Natural killer cell treated with Interleukin-12 subunit alpha and Interleukin-12 subunit beta and Interleukin-15 and Interleukin-18, amount 100 ng/mL, for 72 hours (primary cell): Measurements from ENCODE around the gene OXT. TPM values are rescaled to one million over a fixed set of nuclear protein-coding genes. Genes with fewer than 3 reads are reported as not detected.

Experiments used
- ATAC-seq, 2 donors: fragments of 150-1000 bp; cut with Tn5 transposase in 1 of 2; sonication (Bioruptor Pico), chemical (Tn5 transposase) in 1 of 2; 2 replicates each; pipeline ENCODE4 v1.10.0; 2021
- DNase-seq: peaks from one replicate; pipeline ENCODE4 v3.0.0; 2022; ENCODE audit warnings: low spot score
- H3K27ac Mint-ChIP-seq, 2 donors: 1 replicate in 1 of 2; 2 replicates in 1 of 2; pipeline ENCODE4 v1.8.0; 2022; ENCODE audit warnings: mixed read lengths in 2 of 2, mild to moderate bottlenecking in 1 of 2, moderate library complexity in 1 of 2
- H3K27me3 Mint-ChIP-seq, 2 donors: 1 replicate in 1 of 2; 2 replicates in 1 of 2; pipeline ENCODE4 v1.8.0; 2022; ENCODE audit warnings: mixed read lengths in 2 of 2
- H3K36me3 Mint-ChIP-seq: one replicate; pipeline ENCODE4 v1.8.0; 2022; ENCODE audit warnings: mixed read lengths
- H3K4me1 Mint-ChIP-seq, 2 donors: 1 replicate in 1 of 2; 2 replicates in 1 of 2; pipeline ENCODE4 v1.8.0; 2022; ENCODE audit warnings: low read depth in 2 of 2, mixed read lengths in 2 of 2, mild to moderate bottlenecking in 1 of 2
- H3K4me3 Mint-ChIP-seq: one replicate; pipeline ENCODE4 v1.8.0; 2022; ENCODE audit warnings: mixed read lengths
- H3K9me3 Mint-ChIP-seq: 2 replicates; pipeline ENCODE4 v1.8.0; 2022; ENCODE audit warnings: mixed read lengths
- total RNA-seq, 2 donors: library from RNA; stranded (reverse); gene quantifications; one replicate each; pipeline ENCODE4 v1.2.3, GENCODE V29; 2022

The OXT gene
- total RNA-seq, 2 donors from 2014 or later: not detected

- H3K4me3 Mint-ChIP-seq: no peak overlapping the region
- H3K36me3 Mint-ChIP-seq: peaks cover 11% of the 10 kb centered on the region
- H3K9me3 Mint-ChIP-seq: no peaks in the 10 kb centered on the region
- no peak overlapping the region for H3K27ac Mint-ChIP-seq
- DNase-seq (no peak), ATAC-seq (no peak)
- peaks cover 8 to 9% of the 10 kb centered on the region in 2 donors for H3K4me1 Mint-ChIP-seq
- no peaks in the 10 kb centered on the region for H3K27me3 Mint-ChIP-seq
Measured at GRCh38 chr20:3121271-3121911, 50.0 kb downstream of the OXT start.

Other genes starting within 250 kb of the OXT start
- gene PCED1A, start 231.0 kb upstream of the OXT start, total RNA-seq: 10 to 100 TPM; 53.8 to 62.6 TPM
- 100 to 1,000 TPM in 1 of 2 donors, 10 to 100 TPM in 1; 88.0 to 101 TPM for gene VPS16, start 230.9 kb upstream of the OXT start, total RNA-seq
- 10 to 100 TPM; 50.4 to 76.0 TPM for gene PTPRA, start 198.1 kb upstream of the OXT start, total RNA-seq
- 1 to 10 TPM; 2.1 to 3.2 TPM for gene GNRH2, start 28.0 kb upstream of the OXT start, total RNA-seq
- 10 to 100 TPM; 31.2 to 56.6 TPM for gene MRPS26, start 25.6 kb upstream of the OXT start, total RNA-seq
- not detected for gene AVP, start 13.1 kb downstream of the OXT start, total RNA-seq
- 10 to 100 TPM; 27.1 to 27.8 TPM for gene FASTKD5, start 88.2 kb downstream of the OXT start, total RNA-seq
- 1 to 10 TPM; 7.6 to 9.3 TPM for gene UBOX5, start 88.2 kb downstream of the OXT start, total RNA-seq
- gene LZTS3, start 101.9 kb downstream of the OXT start, total RNA-seq: under 1 TPM; 0.56 to 0.62 TPM
- gene DDRGK1, start 133.1 kb downstream of the OXT start, total RNA-seq: 10 to 100 TPM; 78.5 to 87.1 TPM
- 10 to 100 TPM; 94.3 to 94.7 TPM for gene ITPA, start 137.9 kb downstream of the OXT start, total RNA-seq
- gene SLC4A11, start 167.6 kb downstream of the OXT start, total RNA-seq: 1 to 10 TPM in 1 of 2 donors, under 1 TPM in 1; 0.36 to 1.9 TPM